Tibial artery (tissue), 4 donors: ENCODE results near the gene CLK2.
"Not testable (repeated sequence)": the region's sequence is repeated elsewhere in the genome, so short reads cannot be mapped to it uniquely, and the experiment has no call there.

Source experiments
- DNase-seq, 2 donors: peaks; one replicate each; pipeline ENCODE4 v3.0.0-alpha.2; 2019
- H3K27ac ChIP-seq, 2 donors: fragments of 200-600 bp; sonication (generic) in 1 of 2; 1 replicate in 1 of 2; 2 replicates in 1 of 2; pipeline ENCODE4 v1.5.1; 2018 to 2019; ENCODE audit warnings: mild to moderate bottlenecking in 1 of 2
- H3K27me3 ChIP-seq, 2 donors: fragments of 200-600 bp; sonication (generic) in 1 of 2; one replicate each; pipeline versions ENCODE4 v1.5.1 to v1.6.0; 2016 to 2019
- H3K36me3 ChIP-seq, 3 donors: fragments of 200-600 bp; sonication (generic) in 2 of 3; one replicate each; pipeline ENCODE4 v1.5.1; 2016 to 2019; ENCODE audit warnings: mild to moderate bottlenecking in 2 of 3
- H3K4me1 ChIP-seq, 4 donors: fragments of 200-600 bp; sonication (generic) in 2 of 4; 1 replicate in 3 of 4; 2 replicates in 1 of 4; pipeline ENCODE4 v1.5.1; 2016 to 2019
- H3K4me3 ChIP-seq, 2 donors: fragments of 200-600 bp; sonication (generic) in 1 of 2; 1 replicate in 1 of 2; 2 replicates in 1 of 2; pipeline ENCODE4 v1.5.1; 2018 to 2019; ENCODE audit warnings: mild to moderate bottlenecking in 2 of 2
- H3K9me3 ChIP-seq, 3 donors: fragments of 200-600 bp; sonication (generic) in 1 of 3; one replicate each; pipeline ENCODE4 v1.5.1; 2016 to 2019
- intact Hi-C: fragments of 100-400 bp; cut with DNase I; formaldehyde crosslinking; loops from one replicate; pipeline ENCODE4 v1.15.0; 2023; ENCODE audit warnings: low total_unique reads
- TF ChIP-seq, protein P1 (sequence below), 2 experiments: fragments of 200-600 bp in 1 of 2; fragments of 450-650 bp in 1 of 2; IDR thresholded peaks; one replicate each; pipeline ENCODE4 v1.5.1; 2017 to 2019; ENCODE audit warnings: antibody characterized with exemption in 2 of 2, mild to moderate bottlenecking in 1 of 2, moderate library complexity in 1 of 2

The CLK2 gene

DNA sequence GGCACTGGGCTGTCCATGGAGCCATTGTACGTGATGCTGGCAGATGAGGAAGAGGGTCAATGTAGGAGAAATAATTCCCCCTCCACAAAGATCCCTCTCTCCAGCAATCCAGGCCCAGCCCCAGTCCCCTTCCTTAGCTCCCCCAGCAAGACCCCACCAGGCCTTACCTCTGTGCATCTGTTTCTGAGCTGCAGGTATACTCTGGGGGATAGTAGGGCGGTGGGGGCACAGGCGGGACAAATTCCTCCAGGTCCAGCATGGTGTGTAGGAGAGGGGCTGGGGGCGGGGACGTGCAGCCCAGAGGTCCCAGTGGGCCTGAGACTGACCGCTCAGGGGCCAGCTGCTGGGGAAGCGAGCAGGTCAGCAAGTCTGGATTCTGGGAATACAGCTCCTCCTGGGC, 21.7 kb downstream of the CLK2 start:
- Histone ChIP-seq H3K27me3 (no peaks in the 10 kb centered on the region), H3K9me3 (no peaks in the 10 kb centered on the region), H3K27ac (peak overlapping the region in 1 of 2 donors; percentile 56), H3K4me1 (peaks cover 0 to 46% (median 35%) of the 10 kb centered on the region in 4 donors), H3K36me3 (peaks cover 14 to 32% (median 15%) of the 10 kb centered on the region in 3 donors), H3K4me3 (no peak overlapping the region)
- DNase-seq = no peak
- intact Hi-C loops = loop anchor here (2.0 to 5.0 kb wide), 2 partner anchors 71 to 341 kb away; partner anchors contain the start of gene RUSC1
- TF ChIP-seq, protein P1, sequence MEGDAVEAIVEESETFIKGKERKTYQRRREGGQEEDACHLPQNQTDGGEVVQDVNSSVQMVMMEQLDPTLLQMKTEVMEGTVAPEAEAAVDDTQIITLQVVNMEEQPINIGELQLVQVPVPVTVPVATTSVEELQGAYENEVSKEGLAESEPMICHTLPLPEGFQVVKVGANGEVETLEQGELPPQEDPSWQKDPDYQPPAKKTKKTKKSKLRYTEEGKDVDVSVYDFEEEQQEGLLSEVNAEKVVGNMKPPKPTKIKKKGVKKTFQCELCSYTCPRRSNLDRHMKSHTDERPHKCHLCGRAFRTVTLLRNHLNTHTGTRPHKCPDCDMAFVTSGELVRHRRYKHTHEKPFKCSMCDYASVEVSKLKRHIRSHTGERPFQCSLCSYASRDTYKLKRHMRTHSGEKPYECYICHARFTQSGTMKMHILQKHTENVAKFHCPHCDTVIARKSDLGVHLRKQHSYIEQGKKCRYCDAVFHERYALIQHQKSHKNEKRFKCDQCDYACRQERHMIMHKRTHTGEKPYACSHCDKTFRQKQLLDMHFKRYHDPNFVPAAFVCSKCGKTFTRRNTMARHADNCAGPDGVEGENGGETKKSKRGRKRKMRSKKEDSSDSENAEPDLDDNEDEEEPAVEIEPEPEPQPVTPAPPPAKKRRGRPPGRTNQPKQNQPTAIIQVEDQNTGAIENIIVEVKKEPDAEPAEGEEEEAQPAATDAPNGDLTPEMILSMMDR (IDR thresholded peaks at IDR 0.05) = no peak

DNA sequence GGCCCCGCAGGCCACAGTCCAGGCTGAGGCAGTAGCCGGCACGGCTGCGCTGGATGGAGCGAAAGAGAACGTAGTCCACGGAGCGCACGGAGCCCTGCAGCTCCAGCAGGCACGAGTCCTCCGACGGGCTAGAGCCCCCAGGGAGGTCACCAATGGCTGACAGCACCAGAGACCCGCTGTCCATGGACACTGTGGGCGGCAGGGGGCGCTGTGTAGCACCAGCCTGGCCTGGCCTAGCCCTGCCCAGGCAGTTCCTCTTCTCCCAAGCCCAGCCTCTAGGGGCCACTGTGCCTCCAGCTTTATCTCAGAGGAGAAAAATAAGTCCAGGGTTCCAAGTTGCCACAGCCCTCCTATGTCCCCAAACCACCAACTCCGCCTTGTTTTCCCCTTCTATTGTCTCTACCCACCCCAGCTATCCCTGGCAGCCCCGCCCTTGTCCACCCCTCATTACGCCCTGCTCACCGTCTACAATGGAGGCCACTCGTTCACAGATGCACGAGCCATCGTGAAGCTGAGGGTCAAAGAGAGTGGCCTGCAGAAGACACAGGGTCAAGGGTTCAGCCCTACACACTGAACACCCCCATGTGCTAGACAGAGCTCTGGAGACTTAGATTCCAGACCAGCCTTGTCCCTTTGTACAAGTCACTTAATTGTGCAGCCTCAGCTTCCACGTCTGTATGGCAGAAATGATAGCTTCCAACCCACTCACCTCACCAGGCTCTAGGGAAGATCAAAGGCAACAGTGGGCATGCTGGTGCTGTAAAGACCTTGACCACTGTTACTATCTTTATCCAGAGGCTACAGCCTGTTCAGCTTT, 22.5 kb downstream of the CLK2 start:
- H3K27me3 ChIP-seq = no peaks in the 10 kb centered on the region
- peaks cover 14 to 28% (median 15%) of the 10 kb centered on the region in 3 donors for H3K36me3 ChIP-seq
- peak overlapping the region in 1 of 2 donors; percentile 19 for H3K4me3 ChIP-seq
- intact Hi-C loops = loop anchor here (2.0 to 5.0 kb wide), 2 partner anchors 71 to 342 kb away; partner anchors contain the start of gene RUSC1
- no peaks in the 10 kb centered on the region for H3K9me3 ChIP-seq
- TF ChIP-seq, protein P1 (IDR thresholded peaks at IDR 0.05) = peak; percentile 100
- H3K4me1 ChIP-seq = peaks cover 0 to 39% (median 32%) of the 10 kb centered on the region in 4 donors
- peak; percentile 90 to 94 for DNase-seq
- peak overlapping the region; percentile 56 to 59 for H3K27ac ChIP-seq

DNA sequence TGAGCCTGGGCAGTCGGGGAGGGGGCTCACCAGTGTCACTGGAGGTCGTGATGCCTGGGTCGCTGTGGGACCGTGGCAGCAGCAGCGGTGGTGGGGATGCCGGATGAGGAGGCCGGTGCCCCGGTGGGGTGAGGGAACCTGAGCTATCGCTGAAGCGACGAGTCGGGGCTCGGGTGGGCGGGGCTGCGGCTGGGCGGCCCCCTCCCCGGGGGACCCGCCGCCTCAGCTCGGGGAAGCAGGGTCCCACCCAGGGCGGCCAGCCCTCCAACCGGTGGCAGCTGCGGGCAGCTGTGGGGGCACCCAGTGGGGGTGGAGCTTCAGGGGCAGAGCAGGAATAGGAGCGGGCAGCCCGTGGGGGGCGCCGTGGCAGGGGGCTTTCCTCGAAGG, 23.1 kb downstream of the CLK2 start:
- intact Hi-C loops = loop anchor here (2.0 to 5.0 kb wide), 2 partner anchors 72 to 343 kb away; partner anchors contain the start of gene RUSC1
- Histone ChIP-seq H3K4me1 (peaks cover 0 to 38% (median 31%) of the 10 kb centered on the region in 4 donors), H3K27ac (peak overlapping the region; percentile 56 to 59), H3K27me3 (no peaks in the 10 kb centered on the region), H3K36me3 (peaks cover 14 to 28% (median 15%) of the 10 kb centered on the region in 3 donors), H3K4me3 (peak overlapping the region in 1 of 2 donors; percentile 19), H3K9me3 (no peaks in the 10 kb centered on the region)
- no peak for DNase-seq
- TF ChIP-seq, protein P1 (IDR thresholded peaks at IDR 0.05) = no peak

DNA sequence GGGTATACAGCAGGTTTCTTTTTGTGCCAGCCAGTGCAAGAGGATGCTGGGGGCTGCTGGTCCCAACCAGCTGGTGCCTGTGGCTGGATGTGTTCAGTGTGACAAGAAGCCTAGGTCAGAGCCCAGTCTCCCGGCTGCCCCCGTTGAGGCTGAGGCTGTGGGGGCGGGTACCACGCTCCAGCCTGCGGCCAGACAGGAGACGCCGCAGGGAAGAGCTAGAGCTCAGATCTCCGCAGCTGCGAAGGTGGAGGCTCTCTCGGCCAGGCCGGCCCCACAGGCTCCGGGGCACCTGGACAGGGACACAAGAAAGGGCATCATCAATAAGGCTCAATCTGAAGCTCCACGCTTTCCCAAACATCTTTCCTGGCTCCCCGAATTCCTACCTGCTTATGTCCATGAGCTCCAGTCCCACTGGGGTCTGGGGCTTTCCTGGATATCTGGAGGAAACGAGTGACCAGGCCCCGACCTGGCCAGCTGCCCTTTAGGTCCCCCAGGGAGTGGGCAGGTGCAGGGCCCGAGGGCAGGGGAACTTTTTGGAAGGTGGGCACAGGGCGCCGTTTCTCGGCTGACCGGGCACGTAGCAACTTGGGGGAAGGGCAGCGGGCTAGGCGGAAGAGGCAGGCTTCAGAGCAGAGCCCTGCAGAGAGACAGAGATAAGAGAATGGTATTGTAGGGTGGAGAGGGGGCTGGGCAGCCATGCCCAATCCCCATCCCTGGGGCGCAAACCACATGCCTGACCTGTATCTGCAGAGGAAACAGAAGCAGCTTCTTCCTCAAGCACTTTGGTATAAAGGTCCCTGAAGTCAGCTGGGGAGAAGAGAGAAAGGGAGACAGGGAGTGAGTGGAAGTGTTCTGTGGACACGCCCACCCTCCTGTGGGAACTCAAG, 25.4 kb downstream of the CLK2 start:
- no peak overlapping the region for H3K4me3 ChIP-seq
- no peaks in the 10 kb centered on the region for H3K9me3 ChIP-seq
- H3K4me1 ChIP-seq = peaks cover 0 to 32% (median 25%) of the 10 kb centered on the region in 4 donors
- TF ChIP-seq, protein P1 (IDR thresholded peaks at IDR 0.05) = no peak
- H3K27ac ChIP-seq = no peak overlapping the region
- no peaks in the 10 kb centered on the region for H3K27me3 ChIP-seq
- intact Hi-C loops = no loop called here
- no peak for DNase-seq
- H3K36me3 ChIP-seq = peaks cover 14 to 28% (median 15%) of the 10 kb centered on the region in 3 donors

DNA sequence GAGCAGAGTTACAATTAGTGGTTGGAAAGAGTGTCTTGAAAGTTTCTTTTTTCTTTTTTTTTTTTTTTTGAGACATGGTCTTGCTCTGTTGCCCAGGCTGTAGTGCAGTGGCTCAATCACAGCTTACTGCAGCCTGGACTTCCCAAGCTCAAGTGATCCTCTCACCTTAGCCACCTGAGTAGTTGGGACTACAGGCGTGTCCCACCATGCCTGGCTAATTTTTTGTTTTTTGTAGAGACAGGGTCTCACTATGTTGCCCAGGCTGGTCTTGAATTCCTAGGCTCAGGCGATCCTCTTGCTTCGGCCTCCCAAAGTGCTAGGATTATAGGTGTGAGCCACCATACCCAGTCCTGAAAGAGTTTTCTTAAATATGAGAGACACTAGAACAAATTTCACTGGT, 26.5 kb downstream of the CLK2 start:
- H3K4me1 ChIP-seq = peaks cover 0 to 42% (median 30%) of the 10 kb centered on the region in 4 donors
- H3K27me3 ChIP-seq, intact Hi-C loops: not testable (repeated sequence)

More for the DNA sequence above, 26.5 kb downstream of the CLK2 start:
- H3K36me3 ChIP-seq = peaks cover 14 to 28% (median 15%) of the 10 kb centered on the region in 3 donors
- not testable (repeated sequence) for H3K27ac ChIP-seq, H3K4me3 ChIP-seq, DNase-seq, H3K9me3 ChIP-seq
